K562 (cell line): ENCODE data around the gene ST6GALNAC6. TPM values are rescaled to one million over a fixed set of nuclear protein-coding genes. Genes with fewer than 3 reads are reported as not detected.

Source experiments
- E2F6 ChIP-seq, 2 experiments: IDR thresholded peaks; 2 replicates each; pipeline ENCODE4 v1.6.1; 2011; ENCODE audit warnings: borderline replicate concordance in 1 of 2, control low read depth in 1 of 2, low read depth in 1 of 2, low read length in 1 of 2, mild to moderate bottlenecking in 1 of 2, mixed read lengths in 1 of 2, moderate library complexity in 1 of 2; ENCODE audit not compliant: insufficient read depth in 1 of 2, insufficient read length in 1 of 2, poor library complexity in 1 of 2, severe bottlenecking in 1 of 2; ENCODE audit errors: extremely low read depth in 1 of 2
- ETV6 ChIP-seq, 3 experiments: fragments of 150-350 bp in 1 of 3; sonication (generic) in 1 of 3; formaldehyde crosslinking in 1 of 3; IDR thresholded peaks; 2 replicates each; pipeline versions ENCODE4 v1.6.1 to v1.8.0; 2014 to 2022; ENCODE audit warnings: borderline replicate concordance in 2 of 3, low read depth in 2 of 3, antibody characterized with exemption in 1 of 3, low read length in 1 of 3, mild to moderate bottlenecking in 1 of 3, missing genetic modification reagents in 1 of 3
- EWSR1 ChIP-seq: fragments of 450-650 bp; IDR thresholded peaks from 2 replicates; pipeline ENCODE4 v1.6.1; 2018; ENCODE audit warnings: borderline replicate concordance, mild to moderate bottlenecking, low read depth, moderate library complexity; ENCODE audit not compliant: partially characterized antibody
- FOXP4 ChIP-seq: sonication (generic); formaldehyde crosslinking; IDR thresholded peaks from 2 replicates; pipeline ENCODE4 v1.8.0; 2022; ENCODE audit warnings: mild to moderate bottlenecking, missing genetic modification reagents, borderline replicate concordance
- HNRNPLL ChIP-seq: fragments of 200-400 bp; formaldehyde crosslinking; IDR thresholded peaks from 2 replicates; pipeline ENCODE4 v1.6.1; 2017; ENCODE audit warnings: low read length, low read depth, mild to moderate bottlenecking; ENCODE audit not compliant: poor library complexity, severe bottlenecking
- SMARCA5 ChIP-seq: fragments of 450-650 bp; IDR thresholded peaks from 2 replicates; pipeline ENCODE4 v1.6.1; 2016
- ZBTB1 ChIP-seq: sonication (generic); formaldehyde crosslinking; IDR thresholded peaks from 2 replicates; pipeline ENCODE4 v1.8.1; 2023; ENCODE audit warnings: missing genetic modification reagents, low read depth, mild to moderate bottlenecking, borderline replicate concordance
- ZNF121 ChIP-seq: sonication (generic); formaldehyde crosslinking; conservative IDR thresholded peaks from 2 replicates; pipeline ENCODE4 v1.8.0; 2022; ENCODE audit warnings: missing genetic modification reagents
- ZNF318 ChIP-seq, 2 experiments: fragments of 450-650 bp; IDR thresholded peaks; 2 replicates each; pipeline ENCODE4 v1.6.1; 2016; ENCODE audit warnings: mild to moderate bottlenecking in 2 of 2, borderline replicate concordance in 1 of 2, low read depth in 1 of 2, moderate library complexity in 1 of 2
- ZNF512 ChIP-seq: IDR thresholded peaks from 2 replicates; pipeline ENCODE4 v1.6.1; 2016; ENCODE audit warnings: missing genetic modification characterization, missing compliant biosample characterization
- polyA plus RNA-seq, 8 experiments: library from polyadenylated mRNA; depleted of rRNA in 4 of 8; stranded (reverse) in 5 of 8; unstranded in 3 of 8; fragments of >200 nt; fragmentation: Nextera tagmentation in 2 of 8; fragmentation: Illumina TruSeq in 1 of 8; extraction: Ambion mirVana in 2 of 8; extraction: Trizol in 1 of 8; gene quantifications; 2 replicates each; pipeline versions ENCODE4 v1.2.1 to v1.2.3, GENCODE V29; 2011 to 2014; ENCODE audit warnings: inconsistent platforms in 1 of 8, missing spikeins in 1 of 8
- total RNA-seq, 7 experiments: library from RNA; depleted of rRNA in 6 of 7; stranded (reverse); fragments of >200 nt in 6 of 7; fragmentation: Illumina TruSeq in 2 of 7; extraction: Trizol in 2 of 7; gene quantifications; 2 replicates each; pipeline versions ENCODE4 v1.2.1 to v1.2.3, GENCODE V29; 2011 to 2021; ENCODE audit warnings: low replicate concordance in 1 of 7

The ST6GALNAC6 gene
- total and polyA plus RNA-seq, 9 of the 15 experiments (the other 6 are each of a cell fraction or from before 2014, with no cell fraction given), result 0.13 to 23.0 (median 14.5) TPM

GRCh38 chr9:127865645-127866464 is 33.5 kb downstream of the ST6GALNAC6 start (continued):
- no peak for TF ChIP-seq ZNF121 (CRISPR knock-in tag)
- no peak for TF ChIP-seq ZBTB1 (CRISPR knock-in tag)
- no peak for TF ChIP-seq FOXP4 (CRISPR knock-in tag)
- TF ChIP-seq ETV6 (IDR thresholded peaks at IDR 0.05; ENCODE audit: borderline replicate concordance in 1 of 2, low read depth in 2 of 2, low read length in 1 of 2), result no peak
- TF ChIP-seq ETV6 (CRISPR knock-in tag; IDR thresholded peaks at IDR 0.05; ENCODE audit: borderline replicate concordance), result no peak
- TF ChIP-seq EWSR1, result no peak
- peak; percentile 92 for TF ChIP-seq SMARCA5
- no peak for TF ChIP-seq ZNF512 (tag)
- TF ChIP-seq ZNF318 (IDR thresholded peaks at IDR 0.05; ENCODE audit: borderline replicate concordance in 1 of 2, low read depth in 1 of 2), result no peak
- TF ChIP-seq HNRNPLL, result peak; percentile 29
- TF ChIP-seq E2F6 (IDR thresholded peaks at IDR 0.05; ENCODE audit: borderline replicate concordance in 1 of 2, extremely low read depth in 1 of 2, insufficient read depth in 1 of 2, insufficient read length in 1 of 2, low read depth in 1 of 2, low read length in 1 of 2, poor library complexity in 1 of 2, severe bottlenecking in 1 of 2), result no peak
